Activated CD4-positive, alpha-beta T cell treated with anti-CD3 and anti-CD28 coated beads, Interleukin-2, amount 50 U/mL, for 48 hours (primary cell): ENCODE data around the gene FBXO28.

Experiments used
- DNase-seq, 2 experiments: peaks; one replicate each; pipeline ENCODE4 v3.0.0-alpha.2; 2020

The FBXO28 gene

DNA sequence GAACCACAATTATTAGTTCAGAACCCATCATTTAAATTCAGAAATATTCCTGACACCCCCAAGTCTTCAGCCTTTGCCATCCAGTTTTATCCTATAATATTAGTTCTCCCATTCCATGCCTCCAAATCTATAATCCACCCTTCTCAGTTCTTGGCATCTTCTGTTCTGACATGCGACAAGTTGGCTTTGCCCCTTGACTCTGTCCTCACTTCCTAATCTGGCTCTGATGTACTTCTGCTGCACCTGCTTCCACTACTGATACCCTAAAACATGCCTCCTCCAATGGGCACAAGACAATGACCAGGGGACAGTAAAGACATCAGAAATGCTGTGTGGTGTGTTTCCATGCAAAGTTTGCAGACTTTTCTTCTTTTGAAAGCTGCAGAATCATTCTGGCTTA is 17.1 kb upstream of the FBXO28 start:
- DNase-seq, result no peak

DNA sequence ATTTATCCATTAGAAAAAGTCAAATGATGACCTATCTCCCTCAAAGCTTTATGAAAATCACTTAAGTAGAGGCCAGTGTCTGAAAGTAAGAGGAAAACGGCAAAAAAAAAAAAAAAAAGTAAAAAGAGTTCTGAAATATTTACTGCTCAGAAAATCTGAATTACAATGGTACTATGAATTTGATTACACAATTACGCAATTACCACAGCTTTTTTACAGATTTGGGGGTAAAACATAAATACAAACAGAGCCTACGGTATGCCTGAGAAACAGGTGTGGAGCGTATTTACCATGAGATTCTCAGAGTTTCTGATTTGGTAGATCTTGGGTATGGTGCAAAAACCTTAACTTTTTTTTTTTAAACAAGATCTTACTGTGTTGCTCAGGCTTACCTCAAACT is 15.9 kb upstream of the FBXO28 start:
- DNase-seq, result no peak

DNA sequence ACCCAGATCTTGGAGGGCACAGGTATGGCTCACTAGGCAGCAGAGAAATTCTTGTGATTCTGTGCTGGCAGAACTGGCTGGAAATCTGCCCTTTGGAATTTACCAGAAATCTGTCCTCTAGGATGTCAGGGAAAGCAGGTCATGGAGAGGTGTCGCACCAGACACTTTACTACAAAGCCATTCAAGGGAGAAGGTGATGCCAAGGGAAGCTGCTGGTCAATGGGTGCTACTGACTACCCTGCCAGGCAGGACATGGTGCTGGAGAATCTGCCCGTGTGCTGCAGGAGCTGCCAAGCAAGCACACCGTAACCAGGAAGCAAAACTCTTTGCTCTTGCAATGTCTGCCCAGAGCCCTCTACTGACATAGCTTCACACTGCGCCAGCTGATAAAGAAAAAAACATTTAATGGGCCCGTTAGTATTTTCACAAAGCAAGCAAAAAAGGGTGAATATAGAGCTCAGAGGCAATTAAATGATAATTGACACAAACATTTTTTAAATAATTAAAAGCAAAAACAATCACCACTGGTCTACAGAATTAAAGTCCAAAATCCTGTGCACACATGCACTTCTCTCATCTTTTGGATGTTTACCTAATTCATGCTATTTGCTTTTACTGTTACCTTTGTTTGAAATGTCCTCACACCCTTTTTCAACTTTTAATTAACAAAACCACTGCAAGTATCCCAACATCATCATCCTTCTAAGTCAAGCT is 7.2 kb upstream of the FBXO28 start:
- peak; percentile 3 to 6 for DNase-seq

DNA sequence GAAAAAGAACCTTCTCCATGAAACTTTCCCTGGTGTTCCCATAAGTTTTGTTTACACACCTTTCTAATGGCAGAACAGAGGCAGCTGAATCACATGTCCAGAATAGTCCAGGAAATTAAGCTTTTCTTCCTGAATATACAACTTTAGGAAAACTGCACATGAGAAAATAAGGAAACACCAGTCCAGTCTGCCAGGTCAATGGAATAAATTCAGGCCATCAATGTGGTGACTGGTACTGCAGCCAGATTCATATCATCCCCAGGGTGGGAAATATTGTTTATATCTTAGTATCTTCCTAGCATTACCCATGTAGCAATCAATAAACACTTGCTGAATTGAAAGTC is 6.7 kb upstream of the FBXO28 start:
- no peak for DNase-seq

DNA sequence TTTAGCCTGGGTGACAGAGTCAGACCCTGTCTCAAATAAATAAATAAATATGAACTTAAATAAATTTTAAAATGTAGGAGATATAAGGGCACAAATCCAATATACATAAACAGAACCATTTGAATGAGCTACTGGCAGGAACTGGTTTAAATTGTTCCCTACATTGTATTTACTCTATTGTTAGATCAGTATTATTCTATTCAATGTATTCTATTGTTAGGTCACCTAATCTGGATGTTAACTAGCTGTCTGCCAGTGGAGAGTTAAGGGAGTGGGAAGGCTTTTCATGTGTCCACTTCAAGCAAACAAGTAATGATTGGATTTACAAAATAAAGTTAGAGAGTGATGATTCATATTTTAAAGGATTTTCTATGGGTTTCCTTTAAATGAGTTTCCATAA is 4.9 kb upstream of the FBXO28 start:
- no peak for DNase-seq

DNA sequence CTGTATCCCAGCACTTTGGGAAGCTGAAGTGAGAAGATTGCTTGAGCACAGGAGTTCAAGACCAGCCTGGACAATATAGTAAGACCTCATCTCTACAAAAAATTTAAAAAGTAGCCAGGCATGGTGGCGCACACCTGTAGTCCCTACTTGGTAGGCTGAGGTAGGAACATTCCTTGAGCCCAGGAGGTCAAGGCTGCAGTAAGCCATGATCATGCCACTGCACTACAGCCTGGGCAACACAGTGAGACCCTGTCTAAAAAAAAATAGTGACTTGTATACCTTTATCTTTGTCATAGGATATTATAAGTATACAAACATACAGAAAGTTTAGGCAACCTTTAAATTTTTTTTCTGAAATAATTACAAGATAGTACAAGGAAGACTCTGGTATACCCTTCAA is 3.9 kb upstream of the FBXO28 start:
- no peak for DNase-seq

DNA sequence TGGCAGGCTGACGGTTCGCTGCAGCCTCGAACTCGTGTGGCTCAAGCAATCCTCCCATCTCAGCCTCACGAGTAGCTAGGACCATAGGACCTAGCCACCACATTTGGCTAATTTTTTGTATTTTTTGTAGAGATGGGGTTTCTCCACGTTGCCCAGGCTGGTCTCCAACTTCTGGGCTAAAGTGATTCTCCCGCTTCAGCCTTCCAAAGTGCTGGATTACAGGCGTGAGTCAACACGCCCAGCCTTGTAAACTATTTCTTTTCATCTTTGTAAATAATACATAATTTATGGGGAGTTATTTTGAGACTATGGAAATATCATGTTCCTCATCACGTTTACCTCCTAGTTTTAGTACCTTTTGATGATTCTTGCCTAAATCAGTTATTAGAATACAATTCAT is 906 bp upstream of the FBXO28 start:
- DNase-seq, result no peak

DNA sequence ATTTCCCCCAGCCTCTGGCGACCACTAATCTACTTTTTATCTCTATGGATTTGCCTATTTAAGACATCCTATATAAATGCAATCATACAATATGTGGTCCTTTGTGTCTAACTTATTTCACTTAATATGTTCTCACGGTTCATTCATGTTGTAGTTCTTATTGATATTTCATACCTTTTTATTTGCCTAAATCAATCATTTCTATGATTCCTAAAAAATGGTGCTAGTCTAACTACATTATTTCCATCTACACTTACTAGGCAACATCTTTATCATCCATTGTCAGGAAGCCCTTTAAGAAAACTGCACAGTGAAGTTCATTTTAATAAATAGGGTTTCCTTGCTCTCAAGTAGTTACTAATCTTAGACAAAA is 380 bp upstream of the FBXO28 start:
- DNase-seq, result no peak

DNA sequence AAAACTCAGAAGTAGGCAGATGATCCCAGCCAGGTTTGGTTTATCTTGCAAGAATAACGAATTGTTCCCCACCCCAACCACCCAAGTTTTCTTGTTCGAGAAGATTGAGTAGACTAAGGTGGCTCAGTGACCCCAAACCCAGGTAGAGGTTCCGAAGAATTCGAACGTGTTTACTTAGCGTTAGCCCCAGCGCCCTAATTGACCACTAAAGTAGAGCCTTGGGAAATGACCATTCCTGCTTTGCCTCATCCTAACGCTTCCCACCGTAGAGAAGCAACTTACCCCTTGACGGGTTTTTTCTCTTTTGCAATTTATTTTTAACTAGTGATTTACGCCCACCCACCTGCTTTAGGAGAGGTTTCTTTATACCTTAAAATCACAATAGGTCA is 870 bp downstream of the FBXO28 start:
- no peak for DNase-seq

DNA sequence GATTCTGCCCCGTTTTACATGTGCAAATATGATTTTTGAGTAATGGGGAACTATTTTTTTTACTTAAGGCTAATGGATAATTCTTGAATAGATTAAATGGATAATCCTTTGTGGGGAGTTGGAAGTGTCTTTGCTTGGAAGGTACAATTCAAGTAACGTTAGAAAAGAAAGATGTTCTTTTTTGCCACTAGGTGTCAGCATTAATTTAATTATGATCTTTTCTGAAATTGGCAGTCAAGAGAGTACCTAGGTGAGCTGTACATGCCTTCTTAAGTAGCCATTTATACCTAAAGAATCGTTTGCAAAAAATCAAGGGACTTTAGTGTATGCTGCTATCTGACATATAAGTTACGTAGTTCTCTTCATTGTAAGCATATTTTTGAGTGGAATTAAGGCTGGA is 2.2 kb downstream of the FBXO28 start:
- DNase-seq, result no peak

DNA sequence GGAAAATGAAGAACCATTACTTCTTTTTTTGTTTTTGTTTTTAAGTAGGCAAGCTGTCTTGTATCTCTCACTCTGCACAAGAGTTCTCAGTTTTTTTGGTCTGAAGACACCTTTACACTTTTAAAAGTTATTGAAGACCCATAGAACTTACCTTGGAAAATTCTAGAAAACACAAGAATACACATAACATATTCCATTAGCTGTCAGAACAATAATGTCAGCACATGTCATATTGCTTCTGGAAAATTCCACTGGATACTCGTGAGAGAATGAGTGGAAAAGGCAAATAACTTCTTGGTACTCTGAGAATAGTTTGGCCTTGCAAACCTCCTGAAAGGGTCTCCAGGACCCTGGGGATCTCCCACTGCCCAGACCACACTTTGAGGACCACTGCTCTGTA is 4.8 kb downstream of the FBXO28 start:
- no peak for DNase-seq

DNA sequence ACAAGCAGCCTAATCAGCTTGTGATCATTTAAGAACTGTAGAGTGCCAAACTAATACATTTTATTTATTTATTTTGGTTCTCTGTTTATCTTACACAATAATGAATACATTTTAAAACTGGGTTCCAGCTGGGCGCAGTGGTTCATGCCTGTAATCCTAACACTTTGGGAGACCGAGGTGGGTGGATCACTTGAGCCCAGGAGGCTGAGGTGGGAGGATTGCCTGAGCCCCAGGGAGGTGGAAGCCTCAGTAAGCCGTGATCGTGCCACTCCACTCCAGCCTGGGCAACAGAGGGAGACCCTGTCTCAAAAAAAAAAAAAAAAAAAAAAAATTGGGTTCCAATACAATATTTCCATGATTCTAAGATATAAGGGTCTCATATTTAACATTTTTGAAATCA is 9.2 kb downstream of the FBXO28 start:
- DNase-seq, result no peak

DNA sequence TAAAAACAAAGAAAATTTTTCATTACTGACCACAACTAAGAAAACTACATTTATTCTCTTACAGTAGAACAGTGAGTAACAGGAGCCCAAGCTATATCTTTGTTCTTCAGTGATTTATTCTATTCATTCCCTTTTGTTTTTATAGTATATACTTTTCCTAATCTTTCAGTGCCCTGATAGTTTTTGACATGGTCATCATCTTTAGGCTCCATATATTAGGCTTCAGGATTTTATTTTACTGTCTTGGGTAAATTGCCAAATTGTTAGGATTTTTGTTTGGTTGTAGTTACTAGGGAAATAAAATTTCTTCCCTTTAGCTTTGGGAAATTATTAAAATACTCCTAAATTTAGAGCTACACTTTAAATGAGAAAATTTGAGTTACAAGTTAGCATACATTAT is 10.3 kb downstream of the FBXO28 start:
- no peak for DNase-seq

DNA sequence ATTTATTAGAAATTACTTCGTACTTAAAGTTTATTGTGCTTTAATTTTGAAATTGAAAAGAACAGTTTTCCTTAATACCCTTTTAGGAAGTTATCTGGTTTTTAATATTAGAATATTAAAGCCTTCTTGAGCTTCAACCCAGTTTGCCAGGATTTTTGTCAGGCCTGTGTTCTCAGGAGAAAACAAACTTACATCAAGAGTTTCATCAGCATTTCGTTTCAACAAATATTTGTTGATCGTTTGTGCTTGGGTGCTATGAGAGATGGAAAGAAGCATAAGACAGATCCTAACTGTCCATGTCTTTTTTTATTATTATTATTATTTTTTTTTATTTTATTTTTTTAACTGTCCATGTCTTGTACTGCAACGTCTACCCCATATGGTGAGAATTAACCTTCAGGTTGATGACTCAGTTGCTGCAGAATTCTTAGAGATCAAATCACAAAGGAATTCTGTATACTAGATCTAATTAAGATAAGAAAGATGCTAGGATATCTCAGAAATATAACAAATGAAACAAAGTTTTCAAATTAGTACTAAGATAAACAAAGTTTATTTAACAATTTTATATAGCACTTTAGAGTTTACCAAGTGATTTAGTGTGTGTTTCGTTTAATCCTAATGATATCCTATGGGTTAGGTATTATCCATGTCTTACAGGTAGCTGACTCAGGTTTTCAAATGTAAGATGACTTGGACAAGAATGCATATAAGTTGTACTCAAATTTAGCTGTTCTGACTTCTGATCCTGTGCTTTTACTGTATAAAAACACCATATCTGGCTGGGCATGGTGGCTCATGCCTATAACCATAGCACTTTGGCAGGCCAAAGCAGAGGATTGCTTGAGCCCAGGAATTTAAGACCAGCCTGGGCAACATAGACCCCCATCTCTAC is 14.3 kb downstream of the FBXO28 start:
- DNase-seq, result no peak

DNA sequence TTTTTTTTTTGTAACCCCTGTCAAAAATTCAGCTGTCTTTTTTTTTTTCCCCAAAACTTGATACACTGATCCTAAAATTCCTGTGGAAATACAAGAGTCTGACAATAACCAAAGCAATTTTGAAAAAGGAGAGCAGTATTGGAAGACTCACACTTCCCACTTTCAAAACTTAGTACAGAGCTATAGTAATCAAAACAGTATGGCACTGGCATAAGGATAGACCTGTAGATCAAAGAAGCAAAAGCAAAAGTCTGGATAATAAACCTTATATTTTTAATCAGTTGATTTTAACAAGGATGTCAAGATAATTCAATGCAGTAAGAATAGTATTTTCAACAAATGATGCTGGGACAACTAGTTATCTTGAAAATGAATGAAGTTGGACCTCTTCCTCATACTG is 17.3 kb downstream of the FBXO28 start:
- no peak for DNase-seq

DNA sequence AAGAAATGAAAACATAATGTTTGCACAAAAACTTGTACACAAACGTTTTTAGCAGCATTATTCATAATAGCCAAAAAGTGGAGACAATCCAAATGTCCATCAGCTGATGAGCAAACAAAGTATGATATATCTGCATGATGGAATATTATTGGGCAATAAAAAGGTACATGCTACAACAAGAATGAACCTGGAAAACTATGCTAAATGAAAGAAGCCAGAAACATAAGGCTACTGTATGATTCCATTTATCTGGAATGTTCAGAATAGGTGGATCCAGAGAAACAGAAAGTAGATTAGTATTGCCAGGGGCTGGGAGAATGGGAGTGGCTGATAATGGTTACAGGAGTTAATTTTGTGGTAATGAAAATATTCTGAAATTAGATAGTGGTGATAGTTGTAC is 19.0 kb downstream of the FBXO28 start:
- DNase-seq, result no peak

DNA sequence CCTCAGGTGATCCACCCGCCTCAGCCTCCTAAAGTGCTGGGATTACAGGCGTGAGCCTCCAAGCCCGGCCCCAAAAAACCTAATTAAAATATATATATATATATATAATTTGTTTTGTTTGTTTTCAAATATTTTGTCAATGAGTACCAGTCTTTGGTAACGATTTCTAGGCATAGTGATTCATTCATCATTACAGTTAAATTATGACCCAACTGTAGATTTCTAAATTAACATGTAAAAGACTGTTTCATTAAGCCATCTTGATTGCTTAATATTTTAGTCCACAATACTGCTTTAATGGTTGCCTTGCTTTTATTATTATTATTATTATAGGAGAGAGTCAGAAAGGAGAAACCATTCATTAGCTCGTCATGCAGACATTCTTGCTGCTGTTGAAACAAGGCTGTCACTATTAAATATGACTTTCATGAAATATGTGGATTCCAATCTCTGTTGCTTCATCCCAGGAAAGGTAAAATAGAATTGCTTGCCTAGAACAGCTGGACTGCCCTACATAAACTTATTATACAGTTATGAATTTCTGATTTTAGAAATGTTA is 19.9 kb downstream of the FBXO28 start:
- no peak for DNase-seq

DNA sequence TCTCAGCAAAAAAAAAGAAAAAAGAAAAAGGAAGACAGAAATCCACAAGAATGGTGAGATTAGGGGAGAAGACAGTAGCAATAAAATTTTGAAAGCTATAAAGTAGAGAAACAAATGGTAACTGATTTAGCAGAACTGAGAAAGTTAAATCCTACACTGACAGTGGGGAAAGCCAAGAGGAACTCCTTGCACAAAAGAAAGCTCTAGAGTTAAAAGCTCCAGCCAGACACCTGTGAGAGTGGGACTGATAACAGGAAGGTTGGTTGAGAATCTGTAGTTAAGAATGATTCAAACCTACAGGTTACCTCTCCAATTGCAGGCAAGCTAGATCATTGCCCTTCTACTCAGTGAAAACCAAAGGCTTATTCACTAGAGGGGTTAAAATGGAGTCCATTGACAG is 23.6 kb downstream of the FBXO28 start:
- DNase-seq, result no peak

DNA sequence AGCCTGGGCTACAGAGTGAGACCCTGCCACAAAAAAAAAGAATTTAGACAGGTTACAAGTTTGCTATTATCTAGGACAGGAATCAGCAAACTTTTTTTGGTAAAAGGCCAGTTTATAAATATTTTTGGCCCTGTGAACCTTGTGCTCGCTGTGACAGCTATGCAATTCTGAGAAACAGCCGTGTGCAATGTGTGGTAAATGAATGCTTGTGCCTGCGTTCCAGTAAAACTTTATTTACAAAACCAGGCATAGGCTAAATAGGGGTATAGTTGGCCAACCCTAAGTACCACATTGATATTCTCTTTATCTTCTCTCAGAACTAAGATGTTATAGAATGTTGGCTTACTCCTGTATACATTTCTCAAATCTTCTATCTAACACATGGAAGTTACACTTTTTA is 24.3 kb downstream of the FBXO28 start:
- DNase-seq, result no peak

DNA sequence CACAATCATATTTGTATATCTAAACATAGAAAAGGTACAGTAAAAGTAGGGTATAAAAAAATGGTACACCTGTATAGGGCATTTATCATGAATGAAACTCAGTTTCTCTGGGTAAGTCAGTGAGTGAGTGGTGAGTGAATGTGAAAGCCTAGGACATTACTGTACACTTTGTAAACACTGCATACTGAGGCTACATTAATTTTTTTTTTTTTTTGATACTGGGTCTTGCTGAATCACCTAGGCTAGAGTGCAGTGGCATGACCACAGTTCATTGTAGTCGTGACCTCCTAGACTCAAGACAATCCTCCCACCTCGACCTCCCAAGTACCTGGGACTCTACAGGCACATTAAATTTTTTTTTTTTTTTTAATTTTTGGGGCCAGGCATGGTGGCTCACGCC is 27.8 kb downstream of the FBXO28 start:
- DNase-seq, result no peak

DNA sequence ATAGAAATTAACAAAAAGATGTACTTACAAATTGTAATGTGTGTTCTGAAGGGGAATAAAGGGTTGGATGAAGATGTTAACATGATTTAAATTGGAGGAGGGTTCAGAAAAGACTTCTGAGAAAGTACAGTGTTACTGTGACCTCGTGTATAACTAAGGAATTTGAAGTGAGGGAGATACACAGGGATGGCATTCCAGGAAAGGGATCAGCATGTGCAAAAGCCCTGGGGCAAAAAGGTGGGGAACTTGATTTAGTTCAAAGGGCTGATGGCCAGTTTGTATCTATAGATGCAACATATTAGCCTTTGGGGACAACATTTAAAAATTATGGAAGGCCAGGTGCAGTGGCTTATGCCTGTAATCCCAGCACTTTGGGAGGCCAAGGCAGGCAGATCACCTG is 35.8 kb downstream of the FBXO28 start:
- no peak for DNase-seq

DNA sequence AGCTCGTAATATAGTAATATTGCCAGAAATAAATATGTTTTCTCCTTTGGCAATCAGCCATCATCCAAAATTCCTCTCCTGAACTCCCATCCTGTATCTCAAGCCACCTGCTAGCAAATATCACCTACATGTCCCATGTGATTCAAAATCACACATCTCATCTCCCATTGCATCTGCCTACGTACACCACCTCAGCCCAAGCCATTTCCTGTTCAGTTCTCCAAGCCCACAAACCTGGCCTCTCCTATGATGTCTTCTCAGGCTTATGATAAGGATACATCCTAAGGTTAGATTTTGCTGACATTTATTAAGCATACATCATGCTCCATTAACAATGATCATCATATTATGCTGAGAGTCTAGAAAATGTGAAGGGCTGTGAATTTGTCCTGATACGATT is 37.2 kb downstream of the FBXO28 start:
- no peak for DNase-seq

DNA sequence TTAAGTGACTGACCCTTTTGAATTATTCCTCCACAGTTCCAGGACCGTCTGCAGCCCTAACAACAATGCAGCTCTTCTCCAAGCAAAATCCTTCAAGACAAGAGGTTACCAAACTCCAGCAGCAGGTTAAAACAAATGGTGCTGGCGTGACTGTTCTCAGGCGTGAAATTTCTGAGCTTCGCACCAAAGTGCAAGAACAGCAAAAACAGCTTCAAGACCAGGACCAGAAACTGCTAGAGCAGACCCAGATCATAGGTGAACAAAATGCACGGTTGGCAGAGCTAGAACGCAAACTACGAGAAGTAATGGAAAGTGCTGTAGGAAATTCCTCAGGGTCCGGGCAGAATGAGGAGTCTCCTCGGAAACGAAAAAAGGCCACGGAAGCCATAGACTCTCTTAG is 43.4 kb downstream of the FBXO28 start:
- DNase-seq, result no peak

DNA sequence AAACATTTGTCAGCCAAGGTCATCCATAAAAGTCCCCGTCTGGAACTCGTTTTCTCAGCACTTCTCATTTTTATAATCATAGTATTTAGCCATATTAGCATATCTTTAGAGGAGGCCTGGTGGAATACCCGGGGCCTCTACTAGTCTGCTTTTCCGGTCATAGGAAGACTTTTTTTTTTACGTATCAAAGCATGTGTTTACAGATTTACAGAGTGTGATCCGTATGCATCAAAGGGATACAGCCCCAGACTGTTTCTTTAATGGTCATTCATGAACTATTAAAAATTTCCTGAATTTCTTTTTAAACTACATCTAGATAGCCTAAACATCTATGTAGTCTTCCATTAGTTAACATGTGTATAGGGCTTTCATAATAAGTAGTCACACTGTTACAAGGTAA is 45.6 kb downstream of the FBXO28 start:
- DNase-seq, result no peak
